Vagina (tissue), 2 donors: ENCODE measurements around the gene ATP11A.

Experiments used
- POLR2A ChIP-seq, 2 donors: fragments of 450-650 bp; IDR thresholded peaks; one replicate each; pipeline ENCODE4 v1.6.1; 2017; ENCODE audit warnings: antibody characterized with exemption in 2 of 2, mild to moderate bottlenecking in 2 of 2, moderate library complexity in 2 of 2
- POLR2AphosphoS5 ChIP-seq, 2 donors: sonication (generic); formaldehyde crosslinking; IDR thresholded peaks; one replicate each; pipeline ENCODE4 v1.9.0; 2017; ENCODE audit warnings: antibody characterized with exemption in 2 of 2, mild to moderate bottlenecking in 2 of 2, low read depth in 1 of 2; ENCODE audit not compliant: insufficient read depth in 1 of 2
- TF ChIP-seq, protein P1 (sequence below), 3 experiments: fragments of 450-650 bp in 2 of 3; fragments of 200-600 bp in 1 of 3; sonication (generic) in 1 of 3; IDR thresholded peaks; one replicate each; pipeline ENCODE4 v1.5.1; 2017 to 2019; ENCODE audit warnings: antibody characterized with exemption in 3 of 3, mild to moderate bottlenecking in 2 of 3, moderate library complexity in 2 of 3

GRCh38 chr13:112877539-112877938 lies 187.7 kb downstream of the ATP11A start:
- TF ChIP-seq, protein P1, sequence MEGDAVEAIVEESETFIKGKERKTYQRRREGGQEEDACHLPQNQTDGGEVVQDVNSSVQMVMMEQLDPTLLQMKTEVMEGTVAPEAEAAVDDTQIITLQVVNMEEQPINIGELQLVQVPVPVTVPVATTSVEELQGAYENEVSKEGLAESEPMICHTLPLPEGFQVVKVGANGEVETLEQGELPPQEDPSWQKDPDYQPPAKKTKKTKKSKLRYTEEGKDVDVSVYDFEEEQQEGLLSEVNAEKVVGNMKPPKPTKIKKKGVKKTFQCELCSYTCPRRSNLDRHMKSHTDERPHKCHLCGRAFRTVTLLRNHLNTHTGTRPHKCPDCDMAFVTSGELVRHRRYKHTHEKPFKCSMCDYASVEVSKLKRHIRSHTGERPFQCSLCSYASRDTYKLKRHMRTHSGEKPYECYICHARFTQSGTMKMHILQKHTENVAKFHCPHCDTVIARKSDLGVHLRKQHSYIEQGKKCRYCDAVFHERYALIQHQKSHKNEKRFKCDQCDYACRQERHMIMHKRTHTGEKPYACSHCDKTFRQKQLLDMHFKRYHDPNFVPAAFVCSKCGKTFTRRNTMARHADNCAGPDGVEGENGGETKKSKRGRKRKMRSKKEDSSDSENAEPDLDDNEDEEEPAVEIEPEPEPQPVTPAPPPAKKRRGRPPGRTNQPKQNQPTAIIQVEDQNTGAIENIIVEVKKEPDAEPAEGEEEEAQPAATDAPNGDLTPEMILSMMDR (IDR thresholded peaks at IDR 0.05), result no peak
- TF ChIP-seq POLR2AphosphoS5 (IDR thresholded peaks at IDR 0.05; ENCODE audit: insufficient read depth in 1 of 2, low read depth in 1 of 2) (no peak), POLR2A (IDR thresholded peaks at IDR 0.05) (no peak)
